GM23338 (cell line): Measurements from ENCODE around the gene ONECUT3. TPM values are rescaled to one million over a fixed set of nuclear protein-coding genes. Genes with fewer than 3 reads are reported as not detected.

ENCODE experiments used
- ATAC-seq: fragments of 200-7000 bp; cut with Tn5 transposase; 3 replicates; pipeline ENCODE4 v1.9.1; 2020
- DNase-seq: peaks from one replicate; pipeline ENCODE4 v3.0.0-alpha.2; 2015; ENCODE audit warnings: low spot score
- H2AFZ ChIP-seq: fragments of 200-600 bp; sonication (generic); 2 replicates; pipeline ENCODE4 v1.8.0; 2016; ENCODE audit warnings: antibody characterized with exemption, mild to moderate bottlenecking, moderate library complexity
- H3F3A ChIP-seq: fragments of 200-600 bp; sonication (generic); replicated peaks from 2 replicates; pipeline ENCODE4 v1.8.0; 2017; ENCODE audit warnings: antibody characterized with exemption, mixed run types, low read depth
- H3K27ac ChIP-seq: fragments of 200-600 bp; sonication (generic); 2 replicates; pipeline ENCODE4 v1.6.1; 2016; ENCODE audit warnings: low read depth
- H3K27me3 ChIP-seq: fragments of 200-600 bp; sonication (generic); 2 replicates; pipeline ENCODE4 v1.8.0; 2016; ENCODE audit warnings: mild to moderate bottlenecking, mixed run types, moderate library complexity; ENCODE audit not compliant: insufficient read depth
- H3K36me3 ChIP-seq: fragments of 200-600 bp; sonication (generic); 2 replicates; pipeline ENCODE4 v1.8.0; 2016; ENCODE audit warnings: mild to moderate bottlenecking; ENCODE audit not compliant: insufficient read depth
- H3K4me1 ChIP-seq: fragments of 200-600 bp; sonication (generic); 2 replicates; pipeline ENCODE4 v1.8.0; 2016; ENCODE audit warnings: mild to moderate bottlenecking, moderate library complexity; ENCODE audit not compliant: insufficient read depth
- H3K4me2 ChIP-seq: fragments of 200-600 bp; sonication (generic); 2 replicates; pipeline ENCODE4 v1.7.1; 2017; ENCODE audit warnings: mixed run types
- H3K4me3 ChIP-seq: fragments of 200-600 bp; sonication (generic); 2 replicates; pipeline ENCODE4 v1.6.1; 2016; ENCODE audit warnings: mixed run types
- H3K79me2 ChIP-seq: fragments of 200-600 bp; sonication (generic); replicated peaks from 2 replicates; pipeline ENCODE4 v1.8.0; 2017; ENCODE audit warnings: mild to moderate bottlenecking; ENCODE audit not compliant: insufficient read depth
- H3K9me2 ChIP-seq: fragments of 200-600 bp; sonication (generic); 2 replicates; pipeline ENCODE4 v1.8.0; 2017; ENCODE audit not compliant: insufficient read depth
- H4K20me1 ChIP-seq: fragments of 200-600 bp; sonication (generic); replicated peaks from 2 replicates; pipeline ENCODE4 v1.8.0; 2017; ENCODE audit warnings: mild to moderate bottlenecking; ENCODE audit not compliant: insufficient read depth
- H3K27ac Mint-ChIP-seq: 2 replicates; pipeline ENCODE4 v1.8.0; 2020; ENCODE audit warnings: inconsistent platforms, mild to moderate bottlenecking, moderate library complexity, mixed read lengths
- H3K27me3 Mint-ChIP-seq: 3 replicates; pipeline ENCODE4 v1.8.0; 2022; ENCODE audit warnings: low read depth, mild to moderate bottlenecking, moderate library complexity, mixed read lengths, inconsistent platforms; ENCODE audit not compliant: insufficient read depth, poor library complexity
- H3K36me3 Mint-ChIP-seq: 3 replicates; pipeline ENCODE4 v1.8.0; 2021; ENCODE audit warnings: low read depth, mild to moderate bottlenecking, inconsistent platforms, moderate library complexity, mixed read lengths
- H3K4me1 Mint-ChIP-seq: 3 replicates; pipeline ENCODE4 v1.8.0; 2020; ENCODE audit warnings: mild to moderate bottlenecking, inconsistent platforms, mixed read lengths
- H3K4me3 Mint-ChIP-seq: 3 replicates; pipeline ENCODE4 v1.8.0; 2021; ENCODE audit warnings: moderate library complexity, mild to moderate bottlenecking, inconsistent platforms, mixed read lengths
- H3K9me3 Mint-ChIP-seq: 3 replicates; pipeline ENCODE4 v1.8.0; 2020; ENCODE audit warnings: moderate library complexity, mild to moderate bottlenecking, inconsistent platforms, mixed read lengths
- EZH2 ChIP-seq: fragments of 200-600 bp; sonication (generic); IDR thresholded peaks from one replicate; pipeline ENCODE4 v1.8.0; 2017; ENCODE audit warnings: antibody characterized with exemption, mild to moderate bottlenecking, low read depth; ENCODE audit not compliant: unreplicated experiment
- STAT1 ChIP-seq: IDR thresholded peaks from one replicate; pipeline ENCODE4 v1.6.1; 2016; ENCODE audit warnings: antibody characterized with exemption; ENCODE audit not compliant: unreplicated experiment
- ZNF331 ChIP-seq: fragments of 250-450 bp; sonication (Bioruptor Pico); IDR thresholded peaks from 2 replicates; pipeline ENCODE4 v1.5.0; 2020; ENCODE audit warnings: low read depth, mild to moderate bottlenecking, moderate library complexity
- polyA plus RNA-seq: library from polyadenylated mRNA; unstranded; fragments of >200 nt; fragmentation: Nextera tagmentation; extraction: Ambion mirVana; gene quantifications from 2 replicates; pipeline ENCODE4 v1.2.1, GENCODE V29; 2016
- total RNA-seq: library from RNA; depleted of rRNA; stranded (reverse); fragments of >200 nt; shearing (Covaris generic); gene quantifications from 2 replicates; pipeline ENCODE4 v1.2.3, GENCODE V29; 2014
- TF ChIP-seq, protein P1 (sequence below), 2 experiments: fragments of 200-600 bp in 1 of 2; sonication (generic) in 1 of 2; conservative IDR thresholded peaks; 2 replicates each; pipeline versions ENCODE4 v1.5.1 to v1.6.1; 2016 to 2017; ENCODE audit warnings: antibody characterized with exemption in 2 of 2, low read depth in 2 of 2, mild to moderate bottlenecking in 2 of 2, moderate library complexity in 1 of 2
- TF ChIP-seq, protein P2 (sequence below): IDR thresholded peaks from one replicate; pipeline ENCODE4 v1.6.1; 2018; ENCODE audit warnings: antibody characterized with exemption; ENCODE audit not compliant: unreplicated experiment

ONECUT3 gene
- total and polyA plus RNA-seq, 2 experiments from 2014 or later, result not detected

DNA sequence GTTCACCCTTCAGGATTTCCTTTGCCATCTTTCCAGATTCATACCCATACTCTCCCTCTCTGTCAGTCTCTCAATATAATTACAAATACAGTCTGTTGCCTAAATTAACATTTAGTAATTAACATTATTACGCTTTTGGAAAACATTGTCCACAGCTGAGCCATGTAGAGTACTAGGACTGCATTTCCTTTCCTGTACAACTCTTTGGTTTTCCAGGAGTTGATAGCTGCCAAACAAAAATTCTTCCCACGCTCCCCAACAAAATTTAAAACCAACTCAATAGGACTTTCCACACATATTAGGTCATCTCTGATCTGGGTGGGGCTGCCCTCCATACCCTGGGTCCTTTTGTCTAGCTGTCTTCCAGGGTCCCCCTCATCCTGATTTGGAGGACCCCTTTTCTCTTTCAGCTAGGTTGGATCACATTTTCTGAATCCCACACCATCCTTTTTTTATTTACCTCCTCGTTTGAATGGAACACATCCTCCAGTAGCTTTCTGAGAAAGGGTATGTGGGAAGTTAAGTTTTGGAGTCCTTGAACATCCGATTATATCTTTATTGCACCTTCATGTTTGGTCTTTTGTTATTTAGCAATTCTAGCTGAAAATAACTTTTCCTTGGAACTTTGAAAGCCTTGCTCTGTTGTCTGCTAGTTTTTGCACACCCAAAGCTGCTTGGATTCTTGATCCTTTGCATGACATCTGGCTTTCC, 17.7 kb downstream of the ONECUT3 start:
- peaks cover 14% of the 10 kb centered on the region for H3K4me1 ChIP-seq
- no peaks in the 10 kb centered on the region; the same call in 1 of the 2 replicates for H3F3A ChIP-seq
- H4K20me1 ChIP-seq, result no peaks in the 10 kb centered on the region
- TF ChIP-seq, protein P1, sequence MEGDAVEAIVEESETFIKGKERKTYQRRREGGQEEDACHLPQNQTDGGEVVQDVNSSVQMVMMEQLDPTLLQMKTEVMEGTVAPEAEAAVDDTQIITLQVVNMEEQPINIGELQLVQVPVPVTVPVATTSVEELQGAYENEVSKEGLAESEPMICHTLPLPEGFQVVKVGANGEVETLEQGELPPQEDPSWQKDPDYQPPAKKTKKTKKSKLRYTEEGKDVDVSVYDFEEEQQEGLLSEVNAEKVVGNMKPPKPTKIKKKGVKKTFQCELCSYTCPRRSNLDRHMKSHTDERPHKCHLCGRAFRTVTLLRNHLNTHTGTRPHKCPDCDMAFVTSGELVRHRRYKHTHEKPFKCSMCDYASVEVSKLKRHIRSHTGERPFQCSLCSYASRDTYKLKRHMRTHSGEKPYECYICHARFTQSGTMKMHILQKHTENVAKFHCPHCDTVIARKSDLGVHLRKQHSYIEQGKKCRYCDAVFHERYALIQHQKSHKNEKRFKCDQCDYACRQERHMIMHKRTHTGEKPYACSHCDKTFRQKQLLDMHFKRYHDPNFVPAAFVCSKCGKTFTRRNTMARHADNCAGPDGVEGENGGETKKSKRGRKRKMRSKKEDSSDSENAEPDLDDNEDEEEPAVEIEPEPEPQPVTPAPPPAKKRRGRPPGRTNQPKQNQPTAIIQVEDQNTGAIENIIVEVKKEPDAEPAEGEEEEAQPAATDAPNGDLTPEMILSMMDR (conservative IDR thresholded peaks at IDR 0.05; ENCODE audit: low read depth in 2 of 2), result no peak
- TF ChIP-seq ZNF331 (CRISPR knock-in tag) (no peak), STAT1 (no peak)
- Mint-ChIP-seq H3K27ac (no peak overlapping the region), H3K4me1 (0 out of 3 replicates have a peak, but pooled peaks cover 2% of the 10 kb centered on the region), H3K36me3 (no peaks in the 10 kb centered on the region), H3K27me3 (peaks cover 78% of the 10 kb centered on the region), H3K9me3 (peaks cover 33% of the 10 kb centered on the region), H3K4me3 (no peak overlapping the region)
- ATAC-seq, result no peak
- H2AFZ ChIP-seq, result no peak overlapping the region
- H3K4me2 ChIP-seq, result no peak overlapping the region
- no peak for DNase-seq
- H3K27ac ChIP-seq, result no peak overlapping the region
- H3K9me2 ChIP-seq, result no peaks in the 10 kb centered on the region
- H3K36me3 ChIP-seq, result no peaks in the 10 kb centered on the region
- peaks cover 96% of the 10 kb centered on the region for H3K27me3 ChIP-seq
- no peak overlapping the region for H3K4me3 ChIP-seq
- no peaks in the 10 kb centered on the region for H3K79me2 ChIP-seq

DNA sequence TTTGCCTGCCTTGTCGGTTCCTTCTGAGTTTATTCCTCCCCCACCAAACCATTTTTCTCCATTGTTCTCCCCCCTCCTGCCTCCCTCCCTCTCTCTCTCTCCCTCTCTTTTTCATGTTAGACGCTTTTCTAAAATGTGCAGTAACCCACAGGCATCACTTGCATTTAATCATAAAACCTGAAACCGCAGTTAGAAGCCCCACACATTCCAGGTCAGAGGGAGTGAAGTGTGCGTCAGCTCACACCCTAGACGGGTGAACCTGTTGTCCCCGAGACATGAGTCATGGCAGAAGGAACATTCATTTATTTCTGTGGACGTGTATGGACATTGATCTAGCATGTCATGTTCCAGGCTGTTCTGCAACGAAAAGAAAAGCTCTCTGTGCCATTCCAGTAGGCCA, 19.9 kb downstream of the ONECUT3 start:
- Histone ChIP-seq H3F3A (peaks cover 6% of the 10 kb centered on the region), H3K79me2 (no peaks in the 10 kb centered on the region), H3K9me2 (no peaks in the 10 kb centered on the region), H3K36me3 (no peaks in the 10 kb centered on the region), H3K4me3 (no peak overlapping the region), H3K27me3 (peaks cover 96% of the 10 kb centered on the region), H4K20me1 (no peaks in the 10 kb centered on the region), H3K4me1 (peaks cover 7% of the 10 kb centered on the region), H3K27ac (no peak overlapping the region), H3K4me2 (no peak overlapping the region), H2AFZ (no peak overlapping the region)
- TF ChIP-seq, protein P2, sequence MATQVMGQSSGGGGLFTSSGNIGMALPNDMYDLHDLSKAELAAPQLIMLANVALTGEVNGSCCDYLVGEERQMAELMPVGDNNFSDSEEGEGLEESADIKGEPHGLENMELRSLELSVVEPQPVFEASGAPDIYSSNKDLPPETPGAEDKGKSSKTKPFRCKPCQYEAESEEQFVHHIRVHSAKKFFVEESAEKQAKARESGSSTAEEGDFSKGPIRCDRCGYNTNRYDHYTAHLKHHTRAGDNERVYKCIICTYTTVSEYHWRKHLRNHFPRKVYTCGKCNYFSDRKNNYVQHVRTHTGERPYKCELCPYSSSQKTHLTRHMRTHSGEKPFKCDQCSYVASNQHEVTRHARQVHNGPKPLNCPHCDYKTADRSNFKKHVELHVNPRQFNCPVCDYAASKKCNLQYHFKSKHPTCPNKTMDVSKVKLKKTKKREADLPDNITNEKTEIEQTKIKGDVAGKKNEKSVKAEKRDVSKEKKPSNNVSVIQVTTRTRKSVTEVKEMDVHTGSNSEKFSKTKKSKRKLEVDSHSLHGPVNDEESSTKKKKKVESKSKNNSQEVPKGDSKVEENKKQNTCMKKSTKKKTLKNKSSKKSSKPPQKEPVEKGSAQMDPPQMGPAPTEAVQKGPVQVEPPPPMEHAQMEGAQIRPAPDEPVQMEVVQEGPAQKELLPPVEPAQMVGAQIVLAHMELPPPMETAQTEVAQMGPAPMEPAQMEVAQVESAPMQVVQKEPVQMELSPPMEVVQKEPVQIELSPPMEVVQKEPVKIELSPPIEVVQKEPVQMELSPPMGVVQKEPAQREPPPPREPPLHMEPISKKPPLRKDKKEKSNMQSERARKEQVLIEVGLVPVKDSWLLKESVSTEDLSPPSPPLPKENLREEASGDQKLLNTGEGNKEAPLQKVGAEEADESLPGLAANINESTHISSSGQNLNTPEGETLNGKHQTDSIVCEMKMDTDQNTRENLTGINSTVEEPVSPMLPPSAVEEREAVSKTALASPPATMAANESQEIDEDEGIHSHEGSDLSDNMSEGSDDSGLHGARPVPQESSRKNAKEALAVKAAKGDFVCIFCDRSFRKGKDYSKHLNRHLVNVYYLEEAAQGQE, result no peak
- TF ChIP-seq EZH2, result peak; percentile 30
- Mint-ChIP-seq H3K27ac (no peak overlapping the region), H3K4me1 (peaks cover 8% of the 10 kb centered on the region; the same call in 2 of the 3 replicates), H3K27me3 (peaks cover 78% of the 10 kb centered on the region), H3K4me3 (no peak overlapping the region), H3K36me3 (no peaks in the 10 kb centered on the region), H3K9me3 (peaks cover 33% of the 10 kb centered on the region)
- DNase-seq (no peak), ATAC-seq (no peak)
